Measurements from ENCODE around the gene FOS. TPM values are rescaled to one million over a fixed set of nuclear protein-coding genes. Genes with fewer than 3 reads are reported as not detected.
"Not testable (repeated sequence)": the region's sequence is repeated elsewhere in the genome, so short reads cannot be mapped to it uniquely, and the experiment has no call there.

Gene FOS
- total RNA-seq, 1 experiment from 2014 or later, result 149 TPM

DNA sequence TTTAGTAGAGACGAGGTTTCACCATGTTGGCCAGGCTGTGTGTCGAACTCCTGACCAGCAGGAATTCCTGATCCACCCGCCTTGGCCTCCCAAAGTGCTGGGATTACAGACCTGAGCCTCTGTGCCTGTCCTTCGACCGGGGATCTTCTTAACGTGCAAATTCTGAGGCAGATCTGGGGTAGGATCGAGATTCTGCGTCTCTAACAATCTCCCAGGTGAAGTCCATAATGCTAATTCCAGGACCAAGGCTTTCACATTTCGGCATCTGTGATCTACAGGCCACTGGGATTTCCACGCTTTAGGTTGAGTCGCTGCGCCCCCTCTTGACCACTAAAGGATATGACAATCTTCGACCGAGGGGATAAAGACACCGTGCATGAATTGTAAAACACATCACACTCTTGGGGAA, 24.8 kb downstream of the FOS start:
- intact Hi-C loops (cut with micrococcal nuclease; ENCODE audit: unreplicated experiment), result loop anchor here (1.0 kb wide), 1 partner anchor 171 kb away; no protein-coding TSS in a partner anchor
- no peak overlapping the region for H3K27ac Mint-ChIP-seq (ENCODE audit: unreplicated experiment)
- peaks cover 29% of the 10 kb centered on the region for H3K4me1 Mint-ChIP-seq (ENCODE audit: low read depth, unreplicated experiment)
- peak; percentile 48 for TF ChIP-seq CTCF (IDR thresholded peaks at IDR 0.05; ENCODE audit: unreplicated experiment)
- H3K4me3 Mint-ChIP-seq (ENCODE audit: low read depth, unreplicated experiment), result no peak overlapping the region
- CTCF ChIA-PET, result interaction anchor here (0.7 to 1.5 kb wide), 3 partner anchors 162 to 258 kb away, joined by 3 to 5 read pairs (median 3); no protein-coding TSS in a partner anchor
- BruUV-seq (replicated peaks), result no TSS peak
- peaks cover 4% of the 10 kb centered on the region for H3K36me3 Mint-ChIP-seq (ENCODE audit: insufficient read depth, unreplicated experiment)
- peak; percentile 65 for DNase-seq
- no peaks in the 10 kb centered on the region for H3K9me3 Mint-ChIP-seq (ENCODE audit: low read depth, unreplicated experiment)
- H3K27me3 Mint-ChIP-seq (ENCODE audit: unreplicated experiment), result no peaks in the 10 kb centered on the region

DNA sequence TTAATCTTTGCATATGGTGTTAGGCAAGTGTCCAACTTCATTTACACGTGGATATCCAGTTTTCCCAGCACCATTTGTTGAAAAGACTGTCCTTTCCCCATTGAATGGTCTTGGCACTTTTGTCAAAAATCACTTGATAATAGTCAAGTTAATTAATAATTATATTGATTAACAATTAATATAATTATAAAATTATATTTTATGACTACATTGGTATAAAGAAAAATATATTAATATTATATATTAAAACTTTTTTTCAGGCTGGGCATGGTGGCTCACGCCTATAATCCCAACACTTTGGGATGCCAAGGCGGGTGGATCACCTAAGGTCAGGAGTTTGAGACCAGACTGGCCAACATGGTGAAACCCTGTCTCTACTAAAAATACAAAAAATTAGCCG, 27.8 kb downstream of the FOS start:
- peaks cover 27% of the 10 kb centered on the region for H3K4me1 Mint-ChIP-seq (ENCODE audit: low read depth, unreplicated experiment)
- BruUV-seq (replicated peaks); H3K36me3 Mint-ChIP-seq (ENCODE audit: insufficient read depth, unreplicated experiment); H3K4me3 Mint-ChIP-seq (ENCODE audit: low read depth, unreplicated experiment); H3K27me3 Mint-ChIP-seq (ENCODE audit: unreplicated experiment); H3K9me3 Mint-ChIP-seq (ENCODE audit: low read depth, unreplicated experiment); DNase-seq; H3K27ac Mint-ChIP-seq (ENCODE audit: unreplicated experiment); intact Hi-C loops (cut with micrococcal nuclease; ENCODE audit: unreplicated experiment); CTCF ChIA-PET: not testable (repeated sequence)

GRCh38 chr14:75306927-75307699, 28.5 kb downstream of the FOS start:
- Mint-ChIP-seq H3K4me3 (ENCODE audit: low read depth, unreplicated experiment) (no peak overlapping the region), H3K36me3 (ENCODE audit: insufficient read depth, unreplicated experiment) (no peaks in the 10 kb centered on the region), H3K4me1 (ENCODE audit: low read depth, unreplicated experiment) (peaks cover 22% of the 10 kb centered on the region), H3K27me3 (ENCODE audit: unreplicated experiment) (no peaks in the 10 kb centered on the region), H3K27ac (ENCODE audit: unreplicated experiment) (no peak overlapping the region), H3K9me3 (ENCODE audit: low read depth, unreplicated experiment) (no peaks in the 10 kb centered on the region)
- no TSS peak for BruUV-seq (replicated peaks)
- no peak for TF ChIP-seq CTCF (IDR thresholded peaks at IDR 0.05; ENCODE audit: unreplicated experiment)
- CTCF ChIA-PET, result interaction anchor here (1.3 to 1.7 kb wide), 3 partner anchors 156 to 254 kb away, joined by 5 to 15 read pairs (median 6); no protein-coding TSS in a partner anchor
- intact Hi-C loops (cut with micrococcal nuclease; ENCODE audit: unreplicated experiment), result loop anchor here (1.0 kb wide), 2 partner anchors 181 to 254 kb away; no protein-coding TSS in a partner anchor
- peak; percentile 21 for DNase-seq

- H3K36me3 Mint-ChIP-seq (ENCODE audit: insufficient read depth, unreplicated experiment), result no peaks in the 10 kb centered on the region
- peak; percentile 90 for DNase-seq
Measured at GRCh38 chr14:75307700-75308379, 29.2 kb downstream of the FOS start.

DNA sequence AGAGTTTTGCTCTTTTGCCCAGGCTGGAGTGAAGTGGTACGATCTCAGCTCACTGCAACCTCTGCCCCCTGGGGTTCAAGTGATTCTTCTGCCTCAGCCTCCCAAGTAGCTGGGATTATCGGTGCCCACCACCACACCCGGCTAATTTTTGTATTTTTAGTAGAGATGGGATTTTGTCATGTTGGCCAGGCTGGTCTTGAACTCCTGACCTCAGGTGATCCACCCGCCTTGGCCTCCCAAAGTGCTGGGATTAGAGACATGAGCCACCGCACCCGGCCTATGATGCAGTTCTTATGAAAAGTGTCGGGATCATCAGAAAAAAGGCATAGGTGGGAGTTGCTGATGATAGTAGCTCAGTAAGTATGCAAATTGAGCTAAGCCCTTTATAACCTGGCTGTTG, 30.4 kb downstream of the FOS start:
- H3K4me1 Mint-ChIP-seq (ENCODE audit: low read depth, unreplicated experiment), result peaks cover 22% of the 10 kb centered on the region
- CTCF ChIA-PET, result interaction anchor here (0.6 to 1.7 kb wide), 4 partner anchors 153 to 252 kb away, joined by 3 to 6 read pairs (median 4); no protein-coding TSS in a partner anchor
- H3K27ac Mint-ChIP-seq (ENCODE audit: unreplicated experiment); DNase-seq; H3K4me3 Mint-ChIP-seq (ENCODE audit: low read depth, unreplicated experiment); BruUV-seq (replicated peaks); intact Hi-C loops (cut with micrococcal nuclease; ENCODE audit: unreplicated experiment); H3K9me3 Mint-ChIP-seq (ENCODE audit: low read depth, unreplicated experiment); H3K36me3 Mint-ChIP-seq (ENCODE audit: insufficient read depth, unreplicated experiment); H3K27me3 Mint-ChIP-seq (ENCODE audit: unreplicated experiment): not testable (repeated sequence)

More at GRCh38 chr14:75307700-75308379, 29.2 kb downstream of the FOS start:
- Mint-ChIP-seq H3K4me1 (ENCODE audit: low read depth, unreplicated experiment) (peaks cover 22% of the 10 kb centered on the region), H3K27ac (ENCODE audit: unreplicated experiment) (no peak overlapping the region), H3K27me3 (ENCODE audit: unreplicated experiment) (no peaks in the 10 kb centered on the region), H3K9me3 (ENCODE audit: low read depth, unreplicated experiment) (no peaks in the 10 kb centered on the region), H3K4me3 (ENCODE audit: low read depth, unreplicated experiment) (no peak overlapping the region)
- CTCF ChIA-PET, result interaction anchor here (1.3 to 1.7 kb wide), 4 partner anchors 155 to 253 kb away, joined by 5 to 15 read pairs (median 6); no protein-coding TSS in a partner anchor
- intact Hi-C loops (cut with micrococcal nuclease; ENCODE audit: unreplicated experiment), result loop anchor here (1.0 kb wide), 2 partner anchors 180 to 253 kb away; no protein-coding TSS in a partner anchor
- TF ChIP-seq CTCF (IDR thresholded peaks at IDR 0.05; ENCODE audit: unreplicated experiment), result peak; percentile 77
- BruUV-seq (replicated peaks), result no TSS peak

DNA sequence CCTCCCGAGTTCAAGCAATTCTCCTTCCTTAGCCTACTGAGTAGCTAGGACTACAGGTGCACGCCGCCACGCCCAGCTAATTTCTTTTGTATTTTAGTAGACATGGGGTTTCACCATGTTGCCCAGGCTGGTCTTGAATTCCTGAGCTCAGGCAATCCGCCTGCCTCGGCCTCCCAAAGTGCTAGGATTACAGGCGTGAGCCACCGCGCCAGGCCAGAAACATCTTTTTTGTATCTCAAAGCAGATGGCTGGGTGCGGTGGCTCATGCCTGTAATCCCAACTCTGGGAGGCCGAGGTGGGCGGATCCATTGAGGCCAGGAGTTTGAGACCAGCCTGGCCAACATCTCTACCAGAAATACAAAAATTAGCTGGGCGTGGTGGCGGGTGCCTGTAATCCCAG, 30.9 kb downstream of the FOS start:
- H3K27me3 Mint-ChIP-seq (ENCODE audit: unreplicated experiment); H3K9me3 Mint-ChIP-seq (ENCODE audit: low read depth, unreplicated experiment); intact Hi-C loops (cut with micrococcal nuclease; ENCODE audit: unreplicated experiment); H3K36me3 Mint-ChIP-seq (ENCODE audit: insufficient read depth, unreplicated experiment); DNase-seq; H3K27ac Mint-ChIP-seq (ENCODE audit: unreplicated experiment); BruUV-seq (replicated peaks); H3K4me3 Mint-ChIP-seq (ENCODE audit: low read depth, unreplicated experiment): not testable (repeated sequence)
- H3K4me1 Mint-ChIP-seq (ENCODE audit: low read depth, unreplicated experiment), result peaks cover 25% of the 10 kb centered on the region
- CTCF ChIA-PET, result interaction anchor here (0.8 kb wide), 1 partner anchor 251 kb away, joined by 3 read pairs; no protein-coding TSS in a partner anchor

Data from Calu3 (cell line).